ENCODE measurements around the gene SDK1.

DNA sequence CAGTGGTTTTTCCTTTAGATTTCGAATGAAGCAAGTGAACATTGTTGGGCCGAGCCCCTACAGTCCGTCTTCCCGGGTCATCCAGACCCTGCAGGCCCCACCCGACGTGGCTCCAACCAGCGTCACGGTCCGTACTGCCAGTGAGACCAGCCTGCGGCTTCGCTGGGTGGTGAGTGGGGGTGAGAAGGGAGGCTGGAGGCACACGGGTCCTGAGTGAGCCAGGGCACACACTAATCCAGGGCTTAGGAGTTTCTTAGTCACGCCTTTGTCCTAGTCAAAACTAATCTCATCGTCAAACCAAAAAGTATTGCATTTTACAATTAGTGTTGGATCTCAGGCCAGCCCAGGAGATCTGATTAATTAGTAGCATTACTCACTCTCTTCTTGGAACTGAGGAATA, 812.2 kb downstream of the SDK1 start:
- TF ChIP-seq, protein P1, sequence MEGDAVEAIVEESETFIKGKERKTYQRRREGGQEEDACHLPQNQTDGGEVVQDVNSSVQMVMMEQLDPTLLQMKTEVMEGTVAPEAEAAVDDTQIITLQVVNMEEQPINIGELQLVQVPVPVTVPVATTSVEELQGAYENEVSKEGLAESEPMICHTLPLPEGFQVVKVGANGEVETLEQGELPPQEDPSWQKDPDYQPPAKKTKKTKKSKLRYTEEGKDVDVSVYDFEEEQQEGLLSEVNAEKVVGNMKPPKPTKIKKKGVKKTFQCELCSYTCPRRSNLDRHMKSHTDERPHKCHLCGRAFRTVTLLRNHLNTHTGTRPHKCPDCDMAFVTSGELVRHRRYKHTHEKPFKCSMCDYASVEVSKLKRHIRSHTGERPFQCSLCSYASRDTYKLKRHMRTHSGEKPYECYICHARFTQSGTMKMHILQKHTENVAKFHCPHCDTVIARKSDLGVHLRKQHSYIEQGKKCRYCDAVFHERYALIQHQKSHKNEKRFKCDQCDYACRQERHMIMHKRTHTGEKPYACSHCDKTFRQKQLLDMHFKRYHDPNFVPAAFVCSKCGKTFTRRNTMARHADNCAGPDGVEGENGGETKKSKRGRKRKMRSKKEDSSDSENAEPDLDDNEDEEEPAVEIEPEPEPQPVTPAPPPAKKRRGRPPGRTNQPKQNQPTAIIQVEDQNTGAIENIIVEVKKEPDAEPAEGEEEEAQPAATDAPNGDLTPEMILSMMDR (IDR thresholded peaks at IDR 0.05): no peak
- no peak for TF ChIP-seq POLR2A (IDR thresholded peaks at IDR 0.05; ENCODE audit: low read length)
- no peak for TF ChIP-seq EP300 (IDR thresholded peaks at IDR 0.05)
- no peak for TF ChIP-seq FOSL2 (IDR thresholded peaks at IDR 0.05)
- TF ChIP-seq FOSL2 (CRISPR knock-in tag; IDR thresholded peaks at IDR 0.05): no peak
- TF ChIP-seq RAD21 (conservative IDR thresholded peaks at IDR 0.05 in 1 of 2, IDR thresholded peaks at IDR 0.05 in 1 of 2): no peak
- TF ChIP-seq, protein P2, sequence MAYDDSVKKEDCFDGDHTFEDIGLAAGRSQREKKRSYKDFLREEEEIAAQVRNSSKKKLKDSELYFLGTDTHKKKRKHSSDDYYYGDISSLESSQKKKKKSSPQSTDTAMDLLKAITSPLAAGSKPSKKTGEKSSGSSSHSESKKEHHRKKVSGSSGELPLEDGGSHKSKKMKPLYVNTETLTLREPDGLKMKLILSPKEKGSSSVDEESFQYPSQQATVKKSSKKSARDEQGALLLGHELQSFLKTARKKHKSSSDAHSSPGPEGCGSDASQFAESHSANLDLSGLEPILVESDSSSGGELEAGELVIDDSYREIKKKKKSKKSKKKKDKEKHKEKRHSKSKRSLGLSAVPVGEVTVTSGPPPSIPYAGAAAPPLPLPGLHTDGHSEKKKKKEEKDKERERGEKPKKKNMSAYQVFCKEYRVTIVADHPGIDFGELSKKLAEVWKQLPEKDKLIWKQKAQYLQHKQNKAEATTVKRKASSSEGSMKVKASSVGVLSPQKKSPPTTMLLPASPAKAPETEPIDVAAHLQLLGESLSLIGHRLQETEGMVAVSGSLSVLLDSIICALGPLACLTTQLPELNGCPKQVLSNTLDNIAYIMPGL (CRISPR knock-in tag; IDR thresholded peaks at IDR 0.05; ENCODE audit: borderline replicate concordance): no peak
- TF ChIP-seq REST (IDR thresholded peaks at IDR 0.05): no peak
- no peak for TF ChIP-seq HOXA7 (CRISPR knock-in tag; IDR thresholded peaks at IDR 0.05)

Data from A549 (cell line).